ENCODE results near the gene TMEM14A.
"Not testable (repeated sequence)": the region's sequence is repeated elsewhere in the genome, so short reads cannot be mapped to it uniquely, and the experiment has no call there.

The TMEM14A gene

DNA sequence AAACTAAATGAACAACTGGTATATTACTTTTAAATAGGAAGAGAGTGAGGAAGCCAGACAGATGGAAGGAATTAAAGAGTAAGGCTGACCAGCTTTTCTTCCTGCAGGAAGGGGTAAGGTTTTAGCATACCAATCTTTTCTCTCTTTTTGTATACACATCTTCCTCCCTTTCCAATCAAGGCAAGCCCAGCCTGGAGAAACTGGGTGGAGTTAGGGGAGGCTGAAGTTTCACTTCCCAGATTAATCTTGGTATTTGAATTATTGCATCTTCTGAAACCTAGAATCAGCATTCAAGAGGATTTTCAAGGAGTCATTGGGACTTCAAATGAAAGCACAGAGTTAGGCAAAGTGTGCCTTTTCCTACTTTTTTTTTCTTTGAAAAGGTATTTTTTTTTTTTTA, 33.1 kb downstream of the TMEM14A start:
- DNase-seq: no peak

DNA sequence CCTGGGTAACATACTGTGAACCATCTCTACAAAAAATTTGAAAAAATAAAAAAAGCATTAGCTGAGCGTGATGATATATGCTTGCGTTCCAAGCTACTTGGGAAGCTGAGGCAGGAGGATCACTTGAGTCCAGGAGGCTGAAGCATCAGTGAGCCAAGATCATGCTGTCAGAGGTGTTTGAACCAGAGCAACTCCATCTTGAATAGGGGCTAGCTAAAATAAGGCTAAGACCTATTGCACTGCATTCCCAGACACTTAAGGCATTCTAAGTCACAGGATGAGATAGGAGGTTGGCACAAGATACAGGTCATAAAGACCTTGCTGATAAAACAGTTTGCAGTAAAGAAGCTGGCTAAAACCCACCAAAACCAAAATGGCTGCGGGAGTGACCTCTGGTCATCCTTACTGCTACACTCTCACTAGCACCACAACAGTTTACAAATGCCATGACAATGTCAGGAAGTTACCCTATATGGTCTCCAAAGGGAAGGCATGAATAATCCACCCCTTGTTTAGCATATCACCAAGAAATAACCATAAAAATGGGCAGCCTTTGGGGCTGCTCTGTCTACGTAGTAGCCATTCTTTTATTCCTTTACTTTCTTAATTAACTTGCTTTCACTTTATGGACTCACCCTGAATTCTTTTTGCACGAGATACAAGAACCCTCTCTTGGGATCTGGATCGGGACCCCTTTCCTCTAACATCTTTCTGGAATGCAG, 34.0 kb downstream of the TMEM14A start:
- not testable (repeated sequence) for DNase-seq

DNA sequence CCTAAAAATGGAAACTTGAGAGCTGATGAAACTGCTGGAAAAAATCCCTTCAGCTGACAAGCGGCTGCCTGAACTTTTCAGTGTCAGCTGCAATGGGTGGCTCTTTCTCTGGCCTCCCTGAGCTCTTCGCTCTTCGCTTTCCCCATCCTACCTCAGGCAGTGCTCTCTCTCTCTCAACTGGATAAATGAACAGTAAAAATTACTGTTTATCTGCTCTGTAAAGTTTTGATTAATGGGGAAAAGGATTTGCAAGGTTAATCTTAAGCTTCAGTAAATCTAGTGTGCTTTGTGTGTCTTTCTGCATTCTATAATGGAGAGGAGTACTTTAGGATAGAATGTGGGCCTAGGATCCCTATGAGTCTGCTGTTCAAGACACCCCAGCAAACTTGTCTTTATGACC, 35.1 kb downstream of the TMEM14A start:
- no peak for DNase-seq

DNA sequence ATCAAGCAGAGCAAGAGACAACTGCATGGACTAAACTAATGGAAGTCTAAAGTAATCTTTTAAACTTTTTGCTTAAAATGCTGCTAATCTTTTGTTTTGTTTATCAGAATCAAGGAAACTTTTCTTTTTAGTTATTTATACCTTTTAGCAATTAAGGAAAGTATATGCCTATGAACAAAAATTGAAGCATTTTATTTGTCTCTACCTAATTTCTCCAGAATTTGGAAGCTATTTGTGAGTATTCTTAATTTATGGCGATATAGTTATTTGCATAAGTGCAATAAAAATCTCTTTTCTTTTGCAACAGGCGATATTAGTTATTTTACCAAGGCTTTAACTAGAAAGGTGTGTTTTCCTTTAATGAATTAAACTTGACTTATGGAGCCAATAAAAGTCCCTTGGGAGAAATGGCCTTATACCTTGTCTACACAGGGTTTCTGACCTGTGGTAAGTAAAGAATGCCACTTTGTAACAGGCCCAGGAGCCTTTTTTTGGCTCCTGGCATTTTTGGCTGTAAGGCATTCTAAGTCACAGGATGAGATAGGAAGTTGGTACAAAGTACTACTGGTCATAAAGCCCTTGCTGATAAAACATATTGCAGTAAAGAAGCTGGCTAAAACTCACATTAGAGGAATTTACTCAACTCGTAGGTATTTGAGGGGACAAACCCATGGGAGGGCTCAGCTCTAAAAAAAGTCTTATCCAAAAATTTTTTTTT, 37.2 kb downstream of the TMEM14A start:
- no peak for DNase-seq

DNA sequence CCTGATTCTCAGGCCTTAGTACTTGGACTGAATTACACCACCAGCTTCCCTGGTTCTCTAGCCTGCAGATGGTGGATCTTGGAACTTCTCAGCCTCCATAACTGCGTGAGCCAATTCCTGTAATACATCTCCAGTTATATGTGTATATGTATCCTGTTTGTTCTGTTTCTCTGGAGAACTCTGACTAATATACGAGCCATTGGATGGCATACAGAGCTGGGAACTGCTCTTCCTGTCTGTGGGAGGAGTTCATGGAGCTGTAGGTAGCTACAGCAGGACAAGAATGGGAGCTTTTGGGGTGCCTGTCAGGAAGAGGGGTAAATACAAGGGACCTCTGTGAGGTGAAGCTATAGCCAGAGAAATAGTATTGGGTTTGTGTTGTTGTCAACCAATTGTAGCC, 41.2 kb downstream of the TMEM14A start:
- DNase-seq: no peak

DNA sequence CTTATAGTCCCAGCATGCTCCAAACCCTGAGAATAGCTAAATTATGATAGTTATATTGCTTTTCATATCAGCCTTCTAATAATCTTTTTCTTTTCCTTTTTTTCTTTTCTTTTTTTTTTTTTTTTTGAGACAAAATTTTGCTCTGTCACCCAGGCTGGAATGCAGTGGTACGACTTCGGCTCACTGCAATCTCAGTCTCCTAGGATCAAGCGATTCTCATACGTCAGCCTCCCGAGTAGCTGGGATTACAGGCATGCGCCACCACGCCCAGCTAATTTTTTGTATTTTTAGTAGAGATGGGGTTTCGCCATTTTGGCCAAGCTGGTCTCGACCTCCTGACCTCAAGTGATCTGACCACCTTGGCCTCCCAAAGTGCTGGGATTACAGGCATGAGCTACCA, 43.8 kb downstream of the TMEM14A start:
- DNase-seq: not testable (repeated sequence)

DNA sequence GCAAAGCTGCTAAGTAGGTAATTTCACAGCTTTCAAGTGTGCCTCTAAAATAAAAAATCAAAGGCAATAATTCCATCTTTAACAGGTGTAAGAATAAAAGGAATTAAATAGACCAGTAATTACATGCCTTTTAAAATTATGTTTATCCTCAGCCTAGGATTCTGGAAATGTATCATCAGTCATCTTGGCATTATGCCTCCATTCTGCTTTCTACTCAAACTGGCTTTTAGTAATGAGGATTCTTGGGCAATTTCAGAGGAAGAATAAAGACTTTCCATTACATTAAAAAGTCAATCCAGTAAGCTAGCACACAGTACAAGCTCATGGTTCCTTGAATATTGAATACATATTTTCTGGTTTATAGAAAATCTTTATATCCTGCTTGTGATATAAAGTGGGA, 47.6 kb downstream of the TMEM14A start:
- no peak for DNase-seq

DNA sequence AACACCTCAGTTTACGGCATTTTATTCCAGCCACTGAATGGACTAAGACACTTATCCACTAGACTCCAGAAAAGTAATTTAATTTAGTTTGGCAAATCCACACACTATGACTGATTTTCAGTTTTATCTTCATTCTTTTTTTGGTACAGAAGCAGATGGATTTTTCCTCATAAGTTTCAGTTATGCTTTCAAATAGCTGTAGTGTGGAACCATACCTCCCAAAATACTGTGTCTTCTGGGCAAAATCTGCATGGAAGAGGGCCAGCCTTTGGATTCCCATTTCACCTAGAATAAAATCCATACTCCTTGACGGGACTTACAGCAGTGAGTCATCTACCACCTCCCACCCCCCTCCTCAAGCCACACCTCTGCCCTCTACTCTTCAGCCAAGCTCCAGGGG, 49.4 kb downstream of the TMEM14A start:
- DNase-seq: no peak

DNA sequence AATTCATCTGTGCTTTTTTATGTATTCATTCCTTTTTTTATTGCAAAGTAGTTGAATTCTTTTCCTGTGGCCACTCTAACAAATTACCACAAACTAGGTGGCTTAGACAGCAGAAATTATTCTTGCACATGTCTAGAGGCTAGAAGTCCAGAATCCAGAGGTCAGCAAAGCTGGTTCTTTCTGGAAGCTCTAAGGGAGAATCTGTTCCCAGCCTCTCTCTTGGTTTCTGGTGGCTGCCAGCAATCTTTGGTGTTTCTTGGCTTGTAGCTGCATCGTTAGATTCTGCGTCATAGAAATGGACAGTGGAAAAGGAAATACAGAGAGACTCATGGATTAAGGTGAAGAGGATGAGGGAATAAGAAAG, 53.1 kb downstream of the TMEM14A start:
- DNase-seq: no peak

DNA sequence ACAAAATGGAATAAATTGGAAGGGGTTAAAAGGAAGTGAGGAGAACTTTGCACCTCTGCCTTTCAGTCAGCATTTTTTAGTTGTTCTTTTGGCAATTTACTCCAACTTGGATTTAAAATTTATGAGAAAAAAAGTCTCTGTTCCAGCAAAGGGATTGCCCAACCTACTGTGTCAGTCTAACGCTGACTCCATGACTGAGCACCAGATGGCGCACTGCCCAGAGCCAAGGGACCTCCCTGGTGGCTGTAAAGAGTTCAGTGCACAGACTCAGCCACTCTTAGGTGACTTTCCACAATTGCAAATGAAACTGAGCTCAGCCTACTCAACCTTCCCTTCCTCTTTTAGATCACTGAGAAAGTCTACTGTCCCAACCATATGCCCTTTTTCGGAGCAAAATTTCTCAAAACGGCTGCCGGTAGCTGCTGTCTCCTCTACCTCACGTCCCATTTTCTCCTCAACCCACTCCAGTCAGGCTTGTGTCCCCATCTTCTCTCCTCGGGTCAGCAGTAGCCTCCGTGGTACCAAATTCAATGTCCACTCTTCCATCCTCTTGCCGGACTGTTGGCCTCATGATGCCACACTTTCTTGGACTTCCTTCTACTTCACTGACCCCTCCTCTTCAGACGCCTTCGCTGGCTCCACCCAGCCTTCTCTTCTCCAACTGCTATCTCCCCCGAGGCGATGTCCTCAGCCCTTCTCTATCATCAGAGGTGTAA, 53.7 kb downstream of the TMEM14A start:
- DNase-seq: peak; percentile 63 to 70

DNA sequence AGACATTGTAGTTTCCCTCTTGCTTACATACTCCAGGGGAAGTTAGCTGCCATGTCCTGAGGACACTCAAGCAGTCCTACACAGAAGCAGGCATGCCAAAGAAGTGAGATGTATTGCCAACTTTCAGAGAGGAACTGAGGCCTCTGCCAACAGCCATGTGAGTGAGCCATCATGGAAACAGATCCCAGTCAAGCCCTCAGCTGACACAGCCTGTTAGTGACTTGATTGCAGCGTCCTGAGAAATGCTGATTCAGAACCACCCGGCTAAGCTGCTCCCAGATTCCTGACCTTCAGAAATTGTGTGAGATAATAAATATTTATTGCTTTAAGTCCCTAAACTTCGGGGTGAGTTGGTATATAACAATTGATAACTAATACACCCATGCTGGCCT, 54.2 kb downstream of the TMEM14A start:
- DNase-seq: no peak

DNA sequence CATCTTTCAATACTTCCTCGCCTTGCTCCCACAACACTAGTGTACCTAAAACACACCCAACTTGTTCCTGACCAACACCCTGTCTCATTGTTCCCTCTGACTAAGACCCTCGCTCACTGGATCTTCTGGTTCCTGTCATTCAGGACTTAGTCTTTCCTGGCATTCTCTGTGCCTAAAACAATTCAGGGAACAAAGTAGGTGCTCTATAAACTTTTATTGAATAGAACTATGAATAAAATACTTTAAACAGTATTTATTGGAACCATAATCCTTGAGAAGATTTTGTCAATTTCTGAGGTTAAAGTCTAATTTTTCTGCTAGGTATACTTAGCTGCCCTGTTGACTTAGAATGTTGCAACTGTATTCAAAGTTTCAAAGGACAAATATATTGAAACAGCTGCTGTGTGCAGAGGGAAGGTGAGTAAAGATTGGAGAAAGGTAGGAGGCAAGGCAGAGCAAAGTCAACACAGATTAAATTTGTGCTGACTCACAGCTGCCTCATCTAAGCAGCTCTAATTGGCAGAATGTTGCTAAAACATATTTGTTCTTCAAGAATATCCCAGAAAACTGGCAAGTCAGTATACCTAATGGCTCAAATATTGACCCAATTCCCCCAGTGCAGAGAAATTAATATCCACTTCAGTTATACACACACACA, 54.8 kb downstream of the TMEM14A start:
- DNase-seq: no peak

DNA sequence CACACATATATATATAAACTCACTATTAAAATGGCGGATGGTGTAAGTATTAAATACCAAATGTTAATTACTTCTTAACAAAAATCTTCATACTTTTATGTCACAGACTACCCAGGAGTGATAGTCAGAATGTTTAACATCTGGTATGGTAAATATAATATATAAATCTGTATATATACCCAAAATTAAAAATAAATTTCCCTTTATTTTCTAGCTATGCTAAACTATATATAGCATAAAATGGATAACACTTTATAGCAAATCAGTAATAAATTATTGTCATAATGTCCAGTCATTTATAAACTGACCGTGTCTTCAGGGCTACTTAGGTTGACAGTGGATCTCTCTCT, 55.3 kb downstream of the TMEM14A start:
- DNase-seq: no peak

DNA sequence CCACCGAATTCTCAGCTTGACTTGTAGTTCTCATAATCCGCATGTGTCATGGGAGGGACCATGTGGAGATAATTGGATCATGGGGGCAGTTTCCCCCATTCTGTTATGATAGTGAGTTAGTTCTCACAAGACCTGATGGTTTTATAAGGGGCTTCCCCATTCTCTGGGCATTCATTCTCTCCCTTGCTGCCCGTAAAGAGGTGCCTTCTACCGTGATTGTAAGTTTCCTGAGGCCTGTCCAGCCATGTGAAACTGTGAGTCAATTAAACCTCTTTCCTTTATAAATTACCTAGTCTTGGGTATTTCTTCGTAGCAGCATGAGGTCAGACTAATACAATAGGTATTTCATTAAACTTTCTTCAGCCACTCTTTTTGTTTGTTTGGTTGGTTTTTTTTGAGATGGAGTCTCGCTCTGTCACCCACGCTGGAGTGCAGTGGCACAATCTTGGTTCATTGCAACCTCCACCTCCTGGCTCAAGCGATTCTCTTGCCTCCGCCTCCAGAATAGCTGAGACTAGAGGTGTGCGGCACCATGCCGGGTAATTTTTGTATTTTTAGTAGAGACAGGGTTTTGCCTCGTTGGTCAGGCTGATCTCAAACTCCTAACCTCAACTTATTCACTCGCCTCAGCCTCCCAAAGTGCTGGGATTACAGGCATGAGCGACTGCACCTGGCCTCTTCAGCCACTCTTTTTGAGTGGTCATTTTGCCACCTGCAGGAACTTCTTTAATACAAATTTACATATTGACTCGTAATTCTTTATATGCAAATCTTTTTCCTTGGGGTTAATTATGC, 56.0 kb downstream of the TMEM14A start:
- DNase-seq: no peak

DNA sequence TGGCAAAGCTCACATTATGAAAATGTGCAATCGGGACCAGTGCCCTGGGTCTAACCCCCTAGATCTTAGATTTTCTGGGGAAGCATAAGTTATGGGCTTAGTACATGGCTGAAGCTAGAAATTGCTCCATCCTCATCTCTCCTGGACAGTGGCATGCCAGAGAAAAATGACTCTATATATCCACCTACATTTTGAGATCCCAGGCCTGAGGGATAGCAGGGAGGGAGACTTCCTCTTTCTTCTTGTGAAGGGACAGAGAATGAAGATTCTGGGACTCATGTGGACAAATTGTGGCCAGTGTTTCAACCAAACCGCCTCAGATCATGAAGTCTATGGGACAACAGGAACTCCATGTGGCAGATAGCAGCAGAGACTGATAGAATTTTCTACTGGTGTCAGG, 57.0 kb downstream of the TMEM14A start:
- no peak for DNase-seq

DNA sequence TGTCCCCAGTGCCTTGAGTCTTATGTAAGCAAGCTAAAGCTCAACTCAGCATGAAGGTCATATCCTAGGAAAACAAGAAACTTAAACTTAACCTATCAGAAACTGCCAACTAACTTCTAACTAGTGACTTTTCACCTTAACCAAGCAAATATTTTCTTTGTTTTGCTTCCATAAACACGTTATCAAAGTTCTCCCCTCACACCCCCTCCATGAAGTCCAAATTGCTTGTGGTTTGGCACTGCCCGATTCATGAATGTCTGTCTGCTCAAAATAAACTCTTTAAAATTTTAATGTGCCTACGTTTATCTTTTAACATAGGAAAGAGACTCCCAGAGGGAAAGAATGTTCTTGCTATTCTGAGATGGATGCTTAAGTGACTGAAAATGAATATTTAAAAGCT, 57.5 kb downstream of the TMEM14A start:
- DNase-seq: no peak

DNA sequence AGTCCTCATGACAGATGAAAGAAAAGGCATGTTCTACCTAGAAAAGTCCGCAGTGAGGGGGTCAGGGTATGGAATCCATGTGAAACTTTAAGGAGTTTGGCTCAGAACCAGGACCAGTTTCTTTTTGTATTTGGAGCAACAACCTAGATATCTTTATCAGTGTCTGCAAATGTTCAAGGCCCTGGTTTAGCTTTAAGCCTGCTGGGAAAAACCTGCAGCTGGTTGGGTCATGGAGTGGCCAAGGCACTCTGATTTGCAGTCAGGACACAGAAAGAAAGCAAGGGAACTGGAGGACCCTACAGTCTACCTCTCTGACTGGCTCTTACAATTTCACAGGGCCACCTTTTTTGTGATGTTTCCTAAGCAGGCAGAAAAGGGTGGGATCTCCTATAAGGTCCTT, 58.7 kb downstream of the TMEM14A start:
- DNase-seq: no peak

DNA sequence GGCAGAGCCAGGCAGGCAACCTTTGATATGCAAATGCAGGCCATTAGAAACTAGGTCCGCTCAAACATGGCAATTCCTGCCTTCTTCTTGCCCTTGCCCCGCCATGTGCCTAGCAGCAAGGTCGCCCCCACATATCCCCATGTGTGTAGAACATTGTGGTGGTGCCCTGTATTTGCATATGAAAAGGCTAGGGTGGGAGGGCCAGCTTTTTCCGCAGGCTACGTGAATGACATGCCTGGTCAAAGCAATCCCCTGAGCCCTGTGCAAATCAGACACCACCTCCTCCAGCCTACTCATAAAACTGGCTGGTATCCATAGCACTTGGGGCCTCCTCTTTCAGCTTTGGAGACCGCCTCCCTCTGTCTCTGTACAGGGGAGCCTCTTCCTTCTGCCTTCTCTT, 60.8 kb downstream of the TMEM14A start:
- no peak for DNase-seq

DNA sequence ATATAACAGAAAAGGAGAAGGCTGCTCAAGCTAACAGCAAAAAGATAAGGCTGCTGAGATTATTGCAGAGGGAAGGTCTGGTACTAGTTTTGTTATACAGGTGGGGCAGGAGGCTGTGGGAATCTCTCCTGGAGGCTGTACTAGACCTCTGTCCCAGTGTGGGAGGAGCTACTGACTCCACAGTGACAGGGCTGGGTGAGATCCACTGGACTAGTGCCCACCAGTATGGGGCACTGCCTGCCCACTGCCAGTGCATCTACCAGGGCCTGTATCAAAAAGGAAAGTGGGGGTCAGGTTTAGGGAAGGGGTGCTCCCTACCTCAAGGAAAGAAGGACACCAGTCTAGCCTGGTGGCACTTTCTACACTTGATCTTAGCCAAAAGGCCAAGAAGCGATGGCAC, 62.3 kb downstream of the TMEM14A start:
- DNase-seq: no peak

DNA sequence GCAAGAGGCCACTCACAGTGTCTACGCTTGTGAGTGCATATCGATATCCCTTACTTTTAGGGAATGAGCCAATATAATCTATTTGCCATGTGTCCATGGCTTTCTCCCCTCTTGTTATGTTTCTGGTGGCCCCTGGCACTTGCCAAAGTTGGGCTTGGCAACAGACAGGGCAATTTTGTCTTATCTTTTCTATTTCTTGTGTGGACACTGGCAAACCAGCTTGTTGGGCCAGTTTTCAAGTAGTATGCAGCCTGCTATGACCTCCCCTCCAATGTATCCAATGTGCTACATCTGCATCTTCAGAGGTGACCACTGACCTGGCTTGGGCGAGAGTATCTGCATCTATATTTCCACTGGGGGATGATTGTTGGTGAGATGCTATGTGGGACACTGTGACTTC, 63.2 kb downstream of the TMEM14A start:
- DNase-seq: no peak

DNA sequence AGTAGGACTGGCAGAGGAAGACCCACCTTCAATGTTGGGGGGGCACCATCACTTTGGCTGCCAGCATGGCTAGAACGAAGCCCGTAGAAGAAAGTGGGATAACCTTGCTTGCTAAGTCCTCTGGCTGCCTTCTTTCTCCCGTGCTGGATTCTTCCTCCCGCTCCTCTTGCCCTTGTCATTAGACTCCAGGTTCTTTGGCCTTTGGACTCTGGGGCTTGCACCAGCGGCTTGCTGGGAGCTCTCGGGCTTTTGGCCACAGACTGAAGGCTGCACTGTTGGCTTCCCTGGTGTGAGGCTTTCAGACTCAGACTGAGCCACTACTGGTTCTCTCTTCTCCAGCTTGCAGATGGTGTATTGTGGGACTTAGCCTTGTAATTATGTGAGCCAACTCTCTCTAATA, 64.2 kb downstream of the TMEM14A start:
- DNase-seq: no peak

DNA sequence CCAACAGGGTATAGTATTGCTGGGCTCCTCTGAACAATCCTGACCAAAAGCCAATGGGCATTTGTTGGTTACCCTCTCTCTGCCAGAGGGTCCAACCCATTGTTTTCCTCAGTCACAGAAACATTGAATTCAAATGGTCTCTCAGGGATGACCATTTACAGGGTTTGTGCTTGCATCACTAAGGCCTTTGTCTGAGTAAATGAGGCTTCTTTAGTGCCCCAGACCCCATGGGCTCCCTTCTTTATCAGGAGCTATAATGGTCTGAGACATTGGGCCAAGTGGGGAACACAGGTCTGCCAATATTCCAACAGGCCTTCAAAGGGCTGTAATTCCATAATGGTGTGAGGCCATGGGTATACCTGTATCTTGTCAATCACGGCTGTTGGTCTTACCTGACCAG, 65.2 kb downstream of the TMEM14A start:
- DNase-seq: no peak
